HepG2 (cell line): ENCODE measurements around the gene PTPRD. TPM values are rescaled to one million over a fixed set of nuclear protein-coding genes. Genes with fewer than 3 reads are reported as not detected.

Source experiments
- ATAC-seq: fragments of 200-7000 bp; cut with Tn5 transposase; 3 replicates; pipeline ENCODE4 v1.9.1; 2020; ENCODE audit warnings: mild to moderate bottlenecking, moderate library complexity
- BruUV-seq: library from RNA; stranded (reverse); fragments of 400-500 nt; replicated peaks from 2 replicates; lab custom pipeline; 2021; lab: Mats Ljungman, UMichigan
- CTCF ChIA-PET: fragments of 300-600 bp; formaldehyde crosslinking; extraction: SDS; loops from one replicate; lab custom pipeline; 2021; ENCODE audit warnings: low total read pairs, inconsistent platforms, low intra/inter-chr PET ratio; lab: Yijun Ruan, JAX
- POLR2A ChIA-PET: fragments of 350-600 bp; sonication (Branson Sonifier 250); formaldehyde crosslinking; loops from one replicate; lab custom pipeline; 2020; ENCODE audit warnings: antibody characterized with exemption, inconsistent platforms; lab: Yijun Ruan, JAX
- DNase-seq: peaks from one replicate; pipeline ENCODE4 v3.0.0-alpha.2; 2015; ENCODE audit warnings: low spot score
- FAIRE-seq: peaks from 3 replicates; lab custom pipeline; 2011; peaks lifted over from hg19 to GRCh38; lab: Jason Lieb, UNC
- H2AFZ ChIP-seq: one replicate; pipeline ENCODE4 v1.6.1; 2011; ENCODE audit warnings: low read length, inconsistent platforms
- H3K27ac ChIP-seq: fragments of 300-600 bp; 3 replicates; pipeline ENCODE4 v1.8.0; 2011; ENCODE audit warnings: mixed run types, mild to moderate bottlenecking, mixed read lengths, low read length, inconsistent platforms; ENCODE audit not compliant: insufficient read depth; ENCODE audit errors: extremely low read length
- H3K27me3 ChIP-seq, 2 experiments: fragments of 200-600 bp in 1 of 2; 2 replicates in 1 of 2; 3 replicates in 1 of 2; pipeline versions ENCODE4 v1.6.0 to v1.8.0; 2011; ENCODE audit warnings: low read length in 2 of 2, mild to moderate bottlenecking in 2 of 2, moderate library complexity in 2 of 2, inconsistent platforms in 1 of 2; ENCODE audit not compliant: insufficient read depth in 2 of 2, control insufficient read depth in 1 of 2
- H3K36me3 ChIP-seq, 2 experiments: fragments of 200-600 bp in 1 of 2; replicated peaks in 1 of 2; 2 replicates in 1 of 2; 3 replicates in 1 of 2; pipeline versions ENCODE4 v1.5.1 to v1.8.0; 2011; ENCODE audit warnings: low read length in 2 of 2, inconsistent platforms in 1 of 2; ENCODE audit not compliant: insufficient read depth in 2 of 2, control insufficient read depth in 1 of 2
- H3K4me1 ChIP-seq: 2 replicates; pipeline ENCODE4 v1.5.1; 2012; ENCODE audit warnings: low read length, inconsistent platforms; ENCODE audit not compliant: insufficient read depth
- H3K4me2 ChIP-seq: 2 replicates; pipeline ENCODE4 v1.6.0; 2011; ENCODE audit warnings: low read depth, low read length, inconsistent platforms
- H3K4me3 ChIP-seq, 3 experiments: fragments of 200-600 bp in 1 of 3; sonication (generic), shearing (Covaris generic) in 1 of 3; replicated peaks in 1 of 3; 2 replicates each; pipeline ENCODE4 v1.5.1; 2011 to 2016; ENCODE audit warnings: low read length in 3 of 3, inconsistent platforms in 2 of 3, low read depth in 2 of 3, mild to moderate bottlenecking in 2 of 3, control low read depth in 1 of 3, mixed read lengths in 1 of 3; ENCODE audit not compliant: insufficient read depth in 1 of 3
- H3K79me2 ChIP-seq: one replicate; pipeline ENCODE4 v1.6.1; 2011; ENCODE audit warnings: low read length, inconsistent platforms; ENCODE audit not compliant: insufficient read depth
- H3K9ac ChIP-seq: 2 replicates; pipeline ENCODE4 v1.6.0; 2011; ENCODE audit warnings: mild to moderate bottlenecking, low read depth, low read length, inconsistent platforms; ENCODE audit not compliant: insufficient read depth
- H3K9me3 ChIP-seq: 2 replicates; pipeline ENCODE4 v1.5.1; 2012; ENCODE audit warnings: mild to moderate bottlenecking, low read length
- H4K20me1 ChIP-seq: 2 replicates; pipeline ENCODE4 v1.6.0; 2011; ENCODE audit warnings: inconsistent platforms, mild to moderate bottlenecking, low read length, moderate library complexity; ENCODE audit not compliant: insufficient read depth
- DRAP1 ChIP-seq: IDR thresholded peaks from 2 replicates; pipeline ENCODE4 v1.6.1; 2016; ENCODE audit warnings: missing genetic modification reagents, missing compliant biosample characterization
- GTF2F1 ChIP-seq: fragments of 150-350 bp; IDR thresholded peaks from 2 replicates; pipeline ENCODE4 v1.6.1; 2014; ENCODE audit warnings: low read length
- MXD3 ChIP-seq: IDR thresholded peaks from 2 replicates; pipeline ENCODE4 v1.6.1; 2016; ENCODE audit warnings: mild to moderate bottlenecking, missing biosample characterization, missing genetic modification reagents
- NFE2 ChIP-seq: sonication (generic); formaldehyde crosslinking; IDR thresholded peaks from 2 replicates; pipeline ENCODE4 v1.4.0; 2020; ENCODE audit warnings: missing genetic modification reagents
- TBX3 ChIP-seq: fragments of 450-650 bp; IDR thresholded peaks from 2 replicates; pipeline ENCODE4 v1.6.1; 2017; ENCODE audit warnings: antibody characterized with exemption, mild to moderate bottlenecking, inconsistent platforms, borderline replicate concordance
- ZSCAN25 ChIP-seq: sonication (generic); formaldehyde crosslinking; IDR thresholded peaks from 2 replicates; pipeline ENCODE4 v1.8.0; 2022; ENCODE audit warnings: mild to moderate bottlenecking, missing genetic modification reagents
- ZUFSP ChIP-seq: sonication (generic); formaldehyde crosslinking; IDR thresholded peaks from 2 replicates; pipeline ENCODE4 v1.9.0; 2021; ENCODE audit warnings: missing genetic modification reagents, mild to moderate bottlenecking, borderline replicate concordance
- in situ Hi-C: cut with HindIII; loops from 2 replicates; pipeline ENCODE4 v1.10.0; 2017; ENCODE audit warnings: low pct_unique_long_range_greater_than_20kb; ENCODE audit not compliant: extremely low pct_ligation_motif_present
- intact Hi-C: fragments of 100-400 bp; cut with micrococcal nuclease; formaldehyde crosslinking; loops from one replicate; pipeline ENCODE4 v1.10.0; 2022; ENCODE audit not compliant: unreplicated experiment
- polyA plus RNA-seq, 8 experiments: library from polyadenylated mRNA; depleted of rRNA in 3 of 8; stranded (reverse) in 7 of 8; unstranded in 1 of 8; fragments of >200 nt; fragmentation: Illumina TruSeq in 4 of 8; extraction: Trizol in 4 of 8; gene quantifications; 2 replicates each; pipeline versions ENCODE4 v1.2.1 to v1.2.3, GENCODE V29; 2011 to 2016; ENCODE audit warnings: low read depth in 4 of 8, missing spikeins in 1 of 8, mixed read lengths in 1 of 8; ENCODE audit not compliant: insufficient read depth in 1 of 8
- total RNA-seq, 5 experiments: library from RNA; depleted of rRNA; stranded (reverse); fragments of >200 nt; fragmentation: Illumina TruSeq; extraction: Trizol; gene quantifications; 2 replicates each; pipeline ENCODE4 v1.2.3, GENCODE V29; 2016; ENCODE audit warnings: low read depth in 1 of 5

The PTPRD gene
- total and polyA plus RNA-seq, 2 of the 13 experiments (the other 11 are each of a cell fraction or from before 2014, with no cell fraction given) = 0.05 TPM; not detected in 1

- in situ Hi-C loops (no loop called here), intact Hi-C loops (no loop called here)
- H4K20me1 ChIP-seq = no peaks in the 10 kb centered on the region
- H3K4me3 ChIP-seq = no peak overlapping the region
- H3K4me2 ChIP-seq = no peak overlapping the region
- H3K27me3 ChIP-seq = no peaks in the 10 kb centered on the region
- no peaks in the 10 kb centered on the region for H3K9me3 ChIP-seq
- no peaks in the 10 kb centered on the region for H3K4me1 ChIP-seq
- no TSS peak for BruUV-seq
- H2AFZ ChIP-seq = no peak overlapping the region
- FAIRE-seq (no peak), ATAC-seq (no peak), DNase-seq (no peak)
- H3K27ac ChIP-seq = no peak overlapping the region
- H3K36me3 ChIP-seq = no peaks in the 10 kb centered on the region
- H3K9ac ChIP-seq = no peak overlapping the region
- no peaks in the 10 kb centered on the region for H3K79me2 ChIP-seq
- POLR2A ChIA-PET = no interaction called here
- CTCF ChIA-PET = no interaction called here
- TF ChIP-seq GTF2F1 (no peak), MXD3 (CRISPR knock-in tag) (no peak), DRAP1 (CRISPR knock-in tag) (no peak), NFE2 (CRISPR knock-in tag) (no peak), ZUFSP (CRISPR knock-in tag) (no peak), TBX3 (no peak), ZSCAN25 (CRISPR knock-in tag) (no peak)
These were observed 1768.3 kb downstream of the PTPRD start for GRCh38 chr9:8844549-8844948.
